Measurements from ENCODE around the gene PACC1. TPM values are rescaled to one million over a fixed set of nuclear protein-coding genes. Genes with fewer than 3 reads are reported as not detected.

The PACC1 gene
- total RNA-seq, 2 donors from 2014 or later: 4.2 TPM; not detected in 1

DNA sequence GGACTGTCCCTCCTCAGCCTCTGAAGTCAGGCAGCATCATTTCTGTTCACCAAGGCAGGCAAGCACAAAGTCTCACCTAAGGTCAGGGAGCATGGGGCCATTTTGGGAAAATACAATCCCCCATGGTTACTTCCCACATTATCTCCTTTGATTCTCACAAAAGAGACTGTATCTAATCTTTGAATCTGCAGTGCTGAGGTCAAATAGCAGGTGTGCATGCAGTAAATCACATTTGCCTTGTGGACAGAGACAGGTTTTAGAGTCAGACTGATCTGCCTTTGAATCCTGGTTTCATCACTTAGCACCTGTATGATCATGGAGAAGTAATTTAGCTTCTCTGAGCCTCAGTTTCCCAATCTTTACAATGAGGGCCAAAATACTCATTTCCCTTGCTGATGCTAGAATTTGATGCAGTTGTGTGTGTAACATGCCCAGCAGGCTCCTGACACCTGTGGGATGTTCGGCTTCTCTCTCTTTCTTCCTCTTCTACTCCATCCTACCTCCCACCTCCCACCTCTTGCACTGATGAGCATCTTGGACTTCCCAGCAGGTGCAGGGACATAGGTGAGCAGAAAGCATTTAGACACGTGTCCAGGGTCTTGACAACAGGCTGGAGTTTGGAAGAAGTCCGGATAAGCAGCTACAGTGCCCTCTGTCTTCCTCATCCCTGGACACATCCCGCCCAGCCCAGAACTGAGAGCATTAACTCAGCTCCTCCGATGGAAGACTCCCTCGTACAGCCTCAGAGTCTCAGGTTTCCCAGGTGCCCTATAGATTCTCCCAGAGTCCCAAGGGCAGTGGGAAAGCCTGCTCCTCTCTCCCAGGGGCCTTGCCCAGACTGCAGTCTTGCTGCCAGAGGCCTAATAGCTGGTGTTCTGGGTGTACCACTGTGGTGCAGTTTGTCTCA lies 37.0 kb upstream of the PACC1 start:
- ATAC-seq: no peak
- 71 to 83% methylated on average over 4 to 6 of the region's 6 CpGs for WGBS, 2 donors
- intact Hi-C loops (cut with DNase I): no loop called here
- Histone ChIP-seq H3K36me3 (replicated peaks in 1 of 2; ENCODE audit: insufficient read depth in 1 of 2, low read depth in 2 of 2) (no peaks in the 10 kb centered on the region), H3K4me3 (no peak overlapping the region), H3K27me3 (no peaks in the 10 kb centered on the region), H3K27ac (no peak overlapping the region), H3K9me3 (no peaks in the 10 kb centered on the region), H3K4me1 (peaks cover 7% of the 10 kb centered on the region)
- no peak for TF ChIP-seq POLR2A (IDR thresholded peaks at IDR 0.05)
- TF ChIP-seq, protein P1, sequence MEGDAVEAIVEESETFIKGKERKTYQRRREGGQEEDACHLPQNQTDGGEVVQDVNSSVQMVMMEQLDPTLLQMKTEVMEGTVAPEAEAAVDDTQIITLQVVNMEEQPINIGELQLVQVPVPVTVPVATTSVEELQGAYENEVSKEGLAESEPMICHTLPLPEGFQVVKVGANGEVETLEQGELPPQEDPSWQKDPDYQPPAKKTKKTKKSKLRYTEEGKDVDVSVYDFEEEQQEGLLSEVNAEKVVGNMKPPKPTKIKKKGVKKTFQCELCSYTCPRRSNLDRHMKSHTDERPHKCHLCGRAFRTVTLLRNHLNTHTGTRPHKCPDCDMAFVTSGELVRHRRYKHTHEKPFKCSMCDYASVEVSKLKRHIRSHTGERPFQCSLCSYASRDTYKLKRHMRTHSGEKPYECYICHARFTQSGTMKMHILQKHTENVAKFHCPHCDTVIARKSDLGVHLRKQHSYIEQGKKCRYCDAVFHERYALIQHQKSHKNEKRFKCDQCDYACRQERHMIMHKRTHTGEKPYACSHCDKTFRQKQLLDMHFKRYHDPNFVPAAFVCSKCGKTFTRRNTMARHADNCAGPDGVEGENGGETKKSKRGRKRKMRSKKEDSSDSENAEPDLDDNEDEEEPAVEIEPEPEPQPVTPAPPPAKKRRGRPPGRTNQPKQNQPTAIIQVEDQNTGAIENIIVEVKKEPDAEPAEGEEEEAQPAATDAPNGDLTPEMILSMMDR (IDR thresholded peaks at IDR 0.05): no peak
- DNase-seq: no peak

DNA sequence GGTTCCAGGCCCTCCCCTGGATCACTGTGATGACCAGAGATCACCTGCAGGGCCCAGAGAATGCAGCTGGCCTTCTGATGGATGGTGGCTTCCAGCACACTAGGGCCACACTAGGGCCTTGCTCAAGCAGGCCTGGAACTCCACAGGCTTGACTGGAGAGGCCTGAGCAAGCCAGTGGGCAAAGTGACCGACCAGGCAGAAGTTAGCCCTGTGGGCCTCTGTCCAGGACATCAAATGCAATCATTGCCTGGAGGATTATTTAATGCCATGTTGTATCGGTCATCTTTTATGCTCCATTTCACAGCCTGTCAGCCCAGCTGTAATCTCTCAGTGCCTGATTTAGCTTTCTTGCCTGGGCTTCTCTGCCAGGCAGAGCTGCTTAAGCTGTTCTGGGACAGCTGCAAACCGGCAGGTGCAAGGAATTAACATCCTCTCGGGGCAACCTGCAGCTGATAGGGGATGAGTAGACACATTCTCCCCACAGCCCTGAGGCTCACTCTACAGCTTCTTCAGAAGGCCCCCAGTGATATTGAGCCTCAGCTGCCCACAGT lies 35.7 kb upstream of the PACC1 start:
- TF ChIP-seq, protein P1 (IDR thresholded peaks at IDR 0.05): no peak
- no peak for TF ChIP-seq POLR2A (IDR thresholded peaks at IDR 0.05)
- H3K27me3 ChIP-seq: no peaks in the 10 kb centered on the region
- H3K27ac ChIP-seq: no peak overlapping the region
- ATAC-seq: no peak
- WGBS, 2 donors: 60 to 76% methylated on average over 3 to 4 of the region's 4 CpGs
- H3K9me3 ChIP-seq: no peaks in the 10 kb centered on the region
- H3K4me1 ChIP-seq: no peaks in the 10 kb centered on the region
- intact Hi-C loops (cut with DNase I): no loop called here
- no peaks in the 10 kb centered on the region for H3K36me3 ChIP-seq (replicated peaks in 1 of 2; ENCODE audit: insufficient read depth in 1 of 2, low read depth in 2 of 2)
- no peak for DNase-seq
- no peak overlapping the region for H3K4me3 ChIP-seq

- 86 to 94% methylated on average over 1 to 2 of the region's 2 CpGs for WGBS, 2 donors
- intact Hi-C loops (cut with DNase I): no loop called here
- TF ChIP-seq, protein P1 (IDR thresholded peaks at IDR 0.05): no peak
- no peak for TF ChIP-seq POLR2A (IDR thresholded peaks at IDR 0.05)
These were observed 32.8 kb upstream of the PACC1 start for GRCh38 chr1:212447478-212447877.

GRCh38 chr1:212446333-212446732 lies 31.6 kb upstream of the PACC1 start:
- DNase-seq: no peak

More at GRCh38 chr1:212447478-212447877, 32.8 kb upstream of the PACC1 start:
- Histone ChIP-seq H3K4me3 (no peak overlapping the region), H3K9me3 (no peaks in the 10 kb centered on the region), H3K27ac (no peak overlapping the region), H3K27me3 (no peaks in the 10 kb centered on the region), H3K36me3 (replicated peaks in 1 of 2; ENCODE audit: insufficient read depth in 1 of 2, low read depth in 2 of 2) (no peaks in the 10 kb centered on the region), H3K4me1 (no peaks in the 10 kb centered on the region)
- no peak for ATAC-seq
- DNase-seq: no peak

More at GRCh38 chr1:212446333-212446732, 31.6 kb upstream of the PACC1 start:
- H3K36me3 ChIP-seq (replicated peaks in 1 of 2; ENCODE audit: insufficient read depth in 1 of 2, low read depth in 2 of 2): no peaks in the 10 kb centered on the region
- intact Hi-C loops (cut with DNase I): no loop called here
- H3K4me1 ChIP-seq: no peaks in the 10 kb centered on the region
- 86 to 95% methylated on average over 8 of the region's 8 CpGs for WGBS, 2 donors
- H3K4me3 ChIP-seq: no peak overlapping the region
- no peak for ATAC-seq
- no peaks in the 10 kb centered on the region for H3K27me3 ChIP-seq
- no peaks in the 10 kb centered on the region for H3K9me3 ChIP-seq
- H3K27ac ChIP-seq: no peak overlapping the region
- no peak for TF ChIP-seq POLR2A (IDR thresholded peaks at IDR 0.05)
- TF ChIP-seq, protein P1 (IDR thresholded peaks at IDR 0.05): no peak

All from body of pancreas (tissue), 4 donors.